ENCODE measurements around the gene NTM.

- TF ChIP-seq CTCF (IDR thresholded peaks at IDR 0.05) (no peak), POLR2A (IDR thresholded peaks at IDR 0.05) (no peak)
Observed at GRCh38 chr11:131446590-131447275, 76.3 kb downstream of the NTM start.
